Activated CD8-positive, alpha-beta memory T cell treated with anti-CD3 and anti-CD28 coated beads, Interleukin-2, amount 50 U/mL, for 1 hour (primary cell): ENCODE data around the gene TCERG1L.

Source experiments
- DNase-seq: peaks from one replicate; pipeline ENCODE4 v3.0.0-alpha.2; 2020; ENCODE audit errors: extremely low read depth

TCERG1L gene

GRCh38 chr10:131067690-131068089, 243.8 kb downstream of the TCERG1L start:
- DNase-seq: no peak

- no peak for DNase-seq
These were observed 245.7 kb downstream of the TCERG1L start for GRCh38 chr10:131065673-131066305.

DNA sequence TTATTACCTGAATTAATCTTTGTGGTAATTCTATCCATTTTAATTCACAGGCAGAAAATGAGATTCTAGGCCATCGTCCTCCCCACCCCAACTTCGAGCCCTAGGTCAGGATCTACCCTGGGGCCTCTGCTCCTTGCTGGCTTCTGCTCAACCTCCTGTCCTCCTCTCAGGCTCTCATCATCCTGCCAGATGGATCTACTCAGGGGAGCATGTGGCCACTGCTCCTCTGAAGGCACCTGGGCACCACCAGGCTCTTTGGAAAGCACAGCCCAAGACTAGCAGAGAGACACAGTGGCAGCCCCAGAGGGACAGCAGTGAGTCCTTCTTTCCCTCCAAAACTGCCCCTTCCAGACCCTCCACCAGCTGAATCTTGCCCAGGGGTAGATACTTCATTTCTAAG, 248.2 kb downstream of the TCERG1L start:
- DNase-seq: no peak

DNA sequence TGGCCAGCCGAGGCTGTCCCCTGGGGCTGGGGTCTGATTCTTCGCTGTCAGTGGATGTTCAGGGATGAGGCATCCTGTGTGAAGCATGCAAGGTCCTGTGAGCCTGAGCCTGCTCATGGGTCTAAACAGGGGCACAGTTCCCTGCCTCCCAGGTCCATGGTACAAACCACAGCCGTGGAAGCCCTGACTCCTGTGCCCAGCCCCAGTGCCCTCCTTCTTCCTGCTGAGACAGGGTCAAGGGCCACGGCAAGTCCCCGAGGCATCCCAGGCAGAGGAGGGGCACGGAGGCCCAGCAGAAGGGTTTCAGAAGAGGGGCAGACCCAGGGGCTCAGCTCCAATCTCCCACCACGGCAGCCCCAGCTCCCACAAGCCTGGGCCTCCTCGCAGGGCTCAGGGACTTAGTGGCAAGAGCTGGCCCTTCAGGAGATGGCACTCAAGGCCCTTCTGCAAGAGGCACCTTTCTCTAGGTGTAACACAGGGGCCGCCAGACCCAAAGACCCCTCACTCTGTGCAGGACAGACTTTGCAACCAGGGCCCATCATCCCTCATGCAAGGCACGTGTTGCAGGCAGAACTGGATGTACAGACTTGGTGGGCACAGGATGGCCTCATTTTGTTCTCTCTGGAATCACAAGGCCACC, 248.8 kb downstream of the TCERG1L start:
- no peak for DNase-seq

DNA sequence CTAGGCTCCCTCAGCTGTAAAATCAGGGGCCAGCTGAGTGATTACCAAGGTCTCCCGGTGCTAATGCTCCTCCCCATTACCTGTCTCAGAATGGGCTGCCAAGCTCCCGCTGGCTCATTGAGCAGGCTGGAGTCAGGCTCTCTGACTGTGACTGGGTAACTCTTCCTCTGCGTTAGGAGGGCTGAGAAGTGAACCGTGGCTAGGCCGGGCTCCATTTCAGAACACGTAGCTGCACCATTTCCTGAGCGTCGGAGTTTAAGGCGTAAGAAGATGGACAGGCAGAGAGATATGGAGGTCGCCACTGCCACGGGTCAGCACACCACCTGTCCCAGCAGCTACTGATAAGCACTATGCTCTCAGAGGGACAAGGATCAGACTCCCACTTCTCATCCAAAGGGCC, 250.3 kb downstream of the TCERG1L start:
- DNase-seq: no peak

DNA sequence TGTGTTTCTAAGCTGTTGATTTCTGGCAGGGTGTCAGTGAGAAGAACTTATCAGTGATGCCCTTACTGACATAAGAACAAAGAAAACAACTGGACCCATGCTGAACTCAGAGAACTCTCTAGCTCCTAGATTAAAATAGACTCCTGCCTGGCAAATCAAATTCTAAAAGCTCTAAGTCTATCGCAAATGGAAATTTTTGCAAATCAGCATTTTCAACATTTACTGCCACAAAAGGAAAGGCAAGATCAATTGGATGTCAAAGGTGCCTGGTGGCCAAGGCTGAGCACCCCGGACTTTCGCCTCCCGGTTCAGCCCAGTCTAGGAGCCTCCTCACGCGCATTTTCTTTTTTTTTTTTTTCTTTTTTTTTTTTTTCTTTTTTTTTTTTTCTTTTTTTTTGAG, 251.6 kb downstream of the TCERG1L start:
- no peak for DNase-seq

- DNase-seq: no peak
These were observed 252.7 kb downstream of the TCERG1L start for GRCh38 chr10:131058799-131059198.

GRCh38 chr10:131056781-131057180, 254.7 kb downstream of the TCERG1L start:
- no peak for DNase-seq

DNA sequence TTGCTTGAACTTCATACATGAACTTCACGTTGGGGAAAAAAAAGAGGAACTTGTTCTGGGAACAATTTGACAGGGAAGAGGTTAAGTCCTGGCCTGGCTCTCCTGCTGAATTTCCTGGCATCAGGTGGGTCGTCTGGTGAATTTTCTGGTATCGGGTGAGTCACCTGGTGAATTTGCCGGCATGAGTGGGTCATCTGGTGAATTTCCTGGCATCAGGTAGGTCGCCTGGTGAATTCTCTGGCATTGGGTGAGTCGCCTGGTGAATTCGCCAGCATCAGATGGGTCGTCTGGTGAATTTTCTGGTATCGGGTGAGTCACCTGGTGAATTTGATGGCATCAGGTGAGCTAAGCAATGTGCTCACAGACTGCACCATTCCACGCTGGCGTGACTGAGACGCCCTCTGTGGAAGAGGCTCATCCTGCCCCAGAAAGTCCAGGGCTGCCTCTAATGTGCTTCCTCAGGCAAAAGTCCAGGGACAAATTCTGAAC, 255.4 kb downstream of the TCERG1L start:
- no peak for DNase-seq

DNA sequence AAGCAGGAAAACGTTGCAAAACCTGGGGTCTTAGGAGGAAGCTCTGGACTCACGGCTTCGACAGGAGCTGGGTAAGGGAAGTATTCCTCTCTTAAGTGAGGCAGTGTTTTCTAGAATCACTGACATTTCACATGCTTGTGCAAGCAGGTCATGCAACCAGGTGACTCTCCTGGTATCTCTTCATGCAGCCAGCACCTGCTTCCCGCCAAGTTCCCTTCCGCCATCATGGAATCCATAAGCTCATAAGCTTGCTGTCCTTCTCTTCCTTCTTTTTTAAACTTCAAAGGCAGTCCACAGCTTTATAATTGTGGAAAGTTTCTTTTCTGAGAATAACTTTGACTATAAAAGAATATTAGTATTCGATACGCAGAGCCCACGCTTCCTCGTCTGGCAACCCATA, 256.1 kb downstream of the TCERG1L start:
- no peak for DNase-seq

- DNase-seq: no peak
These were observed 258.3 kb downstream of the TCERG1L start for GRCh38 chr10:131053192-131053591.

- no peak for DNase-seq
These were observed 261.3 kb downstream of the TCERG1L start for GRCh38 chr10:131050162-131050766.

GRCh38 chr10:131049016-131049415, 262.5 kb downstream of the TCERG1L start:
- DNase-seq: no peak

GRCh38 chr10:131048606-131049005, 262.9 kb downstream of the TCERG1L start:
- no peak for DNase-seq

DNA sequence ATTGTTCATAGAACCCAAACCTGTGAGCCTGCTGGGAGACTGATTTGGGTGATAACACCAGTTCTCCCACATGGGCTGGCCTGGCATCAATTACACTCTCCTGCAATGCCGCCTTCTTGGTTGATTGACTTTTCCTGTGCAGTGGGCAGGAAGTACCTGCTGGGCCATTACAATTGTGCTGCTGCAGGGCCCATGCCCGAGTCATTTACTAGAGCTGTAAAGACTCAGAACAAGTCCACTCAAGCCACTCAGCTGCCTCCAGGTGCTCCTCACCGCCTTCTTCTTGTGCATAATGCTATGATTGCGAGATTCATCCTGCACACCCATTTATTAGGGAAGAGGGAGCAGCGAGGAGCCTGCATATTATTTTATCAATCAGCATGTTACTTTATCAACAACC, 264.0 kb downstream of the TCERG1L start:
- no peak for DNase-seq

GRCh38 chr10:131046194-131046593, 265.3 kb downstream of the TCERG1L start:
- DNase-seq: no peak

- DNase-seq: no peak
These were observed 267.0 kb downstream of the TCERG1L start for GRCh38 chr10:131044379-131045111.

DNA sequence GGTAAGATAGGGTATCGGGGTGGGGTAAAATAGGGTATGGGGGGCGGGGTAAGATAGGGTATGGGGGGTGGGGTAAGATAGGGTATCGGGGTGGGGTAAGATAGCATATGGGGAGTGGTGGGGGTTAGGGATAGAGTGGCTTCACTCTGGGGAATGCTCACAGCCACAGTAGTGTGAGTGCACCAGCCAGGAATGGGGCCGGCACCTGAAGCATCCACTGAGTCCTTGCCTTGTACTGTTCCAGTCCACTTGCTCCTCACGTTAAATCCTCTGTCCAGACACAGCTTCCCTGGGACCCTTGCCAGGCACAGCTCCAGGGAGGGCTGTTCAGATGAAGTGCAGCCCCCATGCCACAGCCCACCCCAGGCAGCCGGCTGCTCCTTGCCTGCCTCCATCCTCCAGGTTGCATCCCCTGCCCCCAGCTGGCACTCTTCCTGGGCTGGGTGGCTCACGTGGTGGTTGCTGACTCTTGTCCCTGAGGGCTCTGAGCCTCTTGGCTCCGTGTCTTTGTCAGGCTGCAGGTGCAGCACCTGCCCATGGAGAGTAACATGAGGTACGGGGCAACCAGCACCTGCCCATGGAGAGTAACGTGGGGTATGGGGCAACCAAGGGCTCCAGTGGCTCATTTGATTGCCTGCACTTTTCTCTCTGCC, 268.4 kb downstream of the TCERG1L start:
- DNase-seq: no peak
